GM21381 (cell line): Measurements from ENCODE around the gene NOD2.

Experiments
- ATAC-seq: cut with Tn5 transposase; IDR thresholded peaks from one replicate; pipeline ENCODE4 v1.9.1; 2021; ENCODE audit warnings: mild to moderate bottlenecking, moderate library complexity; ENCODE audit not compliant: unreplicated experiment

Gene NOD2

DNA sequence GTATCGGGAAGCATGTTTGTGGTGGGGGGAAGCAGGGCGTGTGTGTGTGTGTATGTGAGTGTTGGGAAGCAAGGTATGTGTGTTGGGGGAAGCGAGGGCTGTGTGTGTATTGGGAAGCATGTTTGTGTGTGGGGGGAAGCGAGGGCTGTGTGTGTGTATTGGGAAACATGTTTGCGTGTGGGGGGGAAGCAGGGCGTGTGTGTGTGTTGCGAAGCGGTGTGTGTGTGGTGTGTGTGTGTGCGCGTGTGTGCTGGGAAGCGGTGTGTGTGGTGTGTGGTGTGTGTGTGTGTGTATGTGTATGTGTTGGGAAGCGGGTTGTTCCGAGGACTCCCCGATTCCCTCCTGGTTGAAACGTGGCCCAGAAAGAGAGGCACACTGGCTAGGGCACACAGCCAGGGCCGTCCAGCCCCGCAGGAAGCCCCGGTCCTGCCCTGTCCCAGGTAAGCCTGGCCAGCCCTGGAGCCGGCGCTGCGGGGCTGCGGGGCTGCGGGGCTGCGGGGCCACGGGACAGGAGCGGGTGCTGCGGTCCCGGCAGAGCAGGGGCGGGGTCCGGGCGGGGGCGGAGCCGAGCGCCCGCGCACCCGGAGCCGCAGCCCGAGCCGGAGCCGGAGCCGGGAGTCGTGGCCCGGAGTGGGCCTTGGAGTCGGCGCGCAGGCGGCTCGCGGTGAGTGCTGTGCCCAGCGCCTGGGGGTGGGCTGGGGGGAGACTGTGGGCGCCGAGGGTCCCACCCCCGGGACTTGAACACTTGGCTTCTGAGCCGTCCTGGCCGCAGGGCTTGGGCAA is at the start of gene NOD2:
Gene NOD2, plus strand, starts transcription at position 608 of the 783 bp plus-strand sequence. CDS start 5,890 bp downstream, outside the sequence.
- no peak for ATAC-seq

DNA sequence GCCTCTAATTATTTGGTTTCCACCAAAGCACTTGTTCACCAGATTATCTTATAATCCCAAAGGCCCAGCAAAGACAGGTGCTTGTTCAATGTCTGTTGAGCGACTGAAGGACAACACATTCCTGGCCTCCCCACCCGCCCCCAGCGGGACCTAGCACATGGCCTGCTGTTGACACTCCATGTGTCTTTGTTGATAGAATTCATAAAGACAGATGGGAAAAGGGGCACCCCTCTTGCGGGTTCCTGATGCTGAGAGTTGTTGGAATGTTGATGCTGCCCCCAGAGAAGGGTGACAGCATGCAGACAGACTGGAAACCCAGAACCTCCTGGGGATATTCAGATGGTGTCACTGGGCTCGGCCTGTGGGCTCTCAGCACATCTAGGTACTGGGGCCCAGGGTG is 49.2 kb upstream of the NOD2 start:
- ATAC-seq = no peak

DNA sequence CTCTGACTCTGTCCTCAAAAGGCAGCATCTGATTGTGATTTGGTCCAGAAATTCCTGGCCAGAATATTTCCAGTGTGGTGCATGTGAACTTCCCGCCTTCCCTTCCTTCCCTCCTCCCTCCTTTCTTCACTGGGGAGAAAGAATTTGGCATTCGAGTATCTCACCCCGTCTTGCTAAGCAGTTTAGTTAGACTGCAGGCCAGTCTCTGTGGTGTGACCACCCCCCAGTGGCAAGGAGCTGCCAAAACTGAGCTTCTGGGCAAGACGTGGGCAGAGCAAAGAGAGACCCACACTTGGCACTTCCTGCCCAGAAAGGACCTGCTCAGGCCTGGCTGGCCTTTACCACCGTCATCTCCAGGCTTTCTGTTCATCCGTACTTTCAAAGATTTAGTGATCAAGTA is 48.7 kb upstream of the NOD2 start:
- ATAC-seq = no peak

DNA sequence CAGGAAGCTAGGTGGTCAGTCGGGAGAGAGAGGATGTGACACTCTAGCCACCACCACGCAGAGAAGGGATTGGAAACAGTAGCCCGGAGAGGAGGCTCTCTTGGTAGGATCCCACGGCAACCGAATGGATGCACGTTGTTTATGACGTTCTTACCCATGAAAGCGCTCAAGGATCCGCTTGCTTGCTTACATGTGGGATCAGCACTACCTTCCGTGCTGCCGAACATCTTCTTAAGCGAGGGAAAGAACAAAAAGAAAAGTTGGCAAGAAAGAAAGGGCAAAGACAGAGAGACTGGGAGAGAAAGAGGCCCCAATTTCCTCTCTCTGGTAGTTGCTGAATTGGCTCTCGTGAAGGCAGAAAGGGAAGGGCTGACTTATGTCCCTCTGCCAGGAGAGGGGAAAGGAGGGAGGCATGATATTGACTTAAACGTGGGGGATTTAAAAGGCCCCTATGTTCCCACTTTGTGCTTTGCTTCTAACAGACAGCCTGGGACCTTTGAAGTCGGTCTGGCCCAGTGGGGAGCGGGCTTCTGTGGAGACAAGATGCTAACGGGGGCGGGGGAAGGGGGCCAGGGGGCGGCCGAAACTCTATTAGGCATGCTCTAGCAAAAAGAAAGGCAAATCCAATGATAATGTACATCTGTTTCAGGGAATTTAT is 47.7 kb upstream of the NOD2 start:
- no peak for ATAC-seq

DNA sequence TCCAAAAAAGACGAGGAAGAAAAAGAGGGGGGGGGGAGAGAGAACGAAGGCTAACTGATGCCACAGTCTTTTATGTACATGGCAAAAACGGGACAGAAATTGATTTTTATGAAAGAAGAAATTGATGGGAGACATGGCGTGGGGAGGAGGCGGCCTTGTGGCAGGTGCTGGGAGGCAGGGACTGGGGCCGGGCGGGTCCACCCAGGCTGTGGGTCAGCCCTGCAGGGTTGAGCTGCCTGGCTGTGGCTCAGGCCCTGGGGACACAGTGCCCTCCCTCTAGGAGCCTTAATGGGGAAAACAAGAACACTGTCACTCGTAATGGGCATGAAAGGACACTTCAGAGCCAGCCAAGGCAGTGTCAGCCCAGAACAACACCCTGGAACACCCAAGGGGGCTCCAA is 47.1 kb upstream of the NOD2 start:
- no peak for ATAC-seq

DNA sequence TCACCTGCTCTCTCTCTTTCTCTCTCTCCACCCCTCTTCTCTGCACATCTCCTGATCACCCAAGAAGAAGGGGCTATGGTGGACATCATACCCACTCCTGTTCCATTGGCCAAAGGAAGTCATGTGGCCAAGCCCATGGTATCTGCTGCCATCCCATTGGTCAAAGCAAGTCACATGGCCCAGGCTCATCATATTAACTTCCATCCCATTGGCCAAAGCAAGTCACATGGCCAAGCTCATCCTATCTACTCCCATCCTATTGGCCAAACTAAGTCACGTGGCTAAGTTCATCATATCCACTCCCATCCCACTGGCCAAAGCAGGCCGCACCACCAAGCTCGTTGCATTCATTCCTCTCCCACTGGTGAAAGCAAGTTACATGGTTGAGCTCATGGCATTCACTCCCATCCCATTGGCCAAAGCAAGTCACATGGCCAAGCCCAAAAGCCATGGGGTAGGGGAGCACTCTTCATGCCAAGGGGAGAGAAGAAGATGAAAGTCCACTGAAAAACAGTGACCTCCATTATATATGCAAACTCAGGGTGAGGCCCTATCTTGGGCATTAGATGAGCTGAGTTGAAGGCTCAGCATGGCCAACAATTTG is 41.5 kb upstream of the NOD2 start:
- no peak for ATAC-seq

DNA sequence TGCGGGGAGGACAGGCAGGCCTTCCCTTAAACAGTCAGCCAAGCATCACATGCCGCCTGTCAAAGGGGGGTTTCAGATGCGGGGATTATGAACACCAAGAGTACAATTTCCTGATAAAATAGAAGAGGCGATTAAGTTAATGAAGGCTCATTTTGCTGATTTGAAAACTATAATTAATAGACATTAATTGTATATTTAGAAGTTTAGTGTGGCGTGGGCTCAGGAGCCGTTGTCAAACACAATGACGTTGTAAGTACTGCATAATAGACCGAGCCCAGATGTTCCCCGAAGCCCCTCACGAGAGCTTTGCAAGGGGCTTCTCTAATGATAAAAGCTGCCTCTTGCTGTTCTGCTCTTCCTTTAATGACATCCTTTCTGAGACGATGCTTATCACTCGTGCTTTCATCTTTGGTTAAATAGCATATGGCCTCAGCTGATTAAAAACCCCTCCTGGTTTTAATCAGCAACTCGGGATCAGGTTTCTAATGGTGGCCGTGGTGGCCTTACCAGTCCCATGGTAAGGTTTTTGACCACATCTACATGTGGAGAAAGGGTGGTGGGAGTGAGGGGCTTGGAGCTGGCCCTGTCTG is 40.5 kb upstream of the NOD2 start:
- ATAC-seq = no peak

DNA sequence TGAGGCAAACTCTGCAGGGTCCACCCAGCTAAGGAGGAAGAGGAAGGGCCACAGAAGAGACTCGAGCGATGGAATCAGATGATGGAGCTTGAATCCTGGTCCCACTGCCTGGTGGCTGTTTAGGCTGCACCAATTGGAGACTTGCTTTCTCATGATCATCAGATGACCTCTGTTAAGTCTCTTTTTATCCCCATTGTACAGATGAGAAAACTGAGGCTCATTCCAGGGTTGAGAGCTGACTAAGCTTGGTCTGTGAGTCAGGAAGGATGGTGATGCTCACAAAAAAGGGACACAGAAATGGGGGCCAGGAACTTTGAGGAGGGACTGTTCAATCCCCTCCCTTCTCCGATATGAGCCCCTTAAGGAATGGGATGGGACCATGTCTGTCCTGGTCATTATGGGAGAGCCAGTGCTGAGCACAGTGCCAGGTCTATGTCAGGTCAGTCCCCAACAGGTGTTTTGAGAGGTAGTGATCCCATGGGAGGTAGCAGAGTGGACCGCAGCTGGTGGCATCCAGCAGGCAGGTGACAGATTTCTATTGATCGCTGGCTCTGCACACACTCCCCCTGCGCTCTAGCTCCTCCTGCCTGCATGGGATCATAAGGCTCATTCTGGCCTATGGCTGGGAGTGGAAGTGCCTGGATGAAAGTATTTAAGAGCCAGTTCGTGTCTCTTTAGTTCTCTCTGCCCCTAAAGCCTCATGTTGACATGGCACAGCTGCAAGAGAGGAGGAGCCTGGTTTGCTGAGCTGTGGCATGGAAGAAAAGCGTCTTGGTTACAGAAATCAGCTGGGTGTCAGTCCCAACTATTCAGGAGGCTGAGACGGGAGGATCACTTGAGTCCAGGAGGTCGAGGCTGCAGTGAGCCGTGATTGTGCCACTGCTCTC is 39.5 kb upstream of the NOD2 start:
- no peak for ATAC-seq

DNA sequence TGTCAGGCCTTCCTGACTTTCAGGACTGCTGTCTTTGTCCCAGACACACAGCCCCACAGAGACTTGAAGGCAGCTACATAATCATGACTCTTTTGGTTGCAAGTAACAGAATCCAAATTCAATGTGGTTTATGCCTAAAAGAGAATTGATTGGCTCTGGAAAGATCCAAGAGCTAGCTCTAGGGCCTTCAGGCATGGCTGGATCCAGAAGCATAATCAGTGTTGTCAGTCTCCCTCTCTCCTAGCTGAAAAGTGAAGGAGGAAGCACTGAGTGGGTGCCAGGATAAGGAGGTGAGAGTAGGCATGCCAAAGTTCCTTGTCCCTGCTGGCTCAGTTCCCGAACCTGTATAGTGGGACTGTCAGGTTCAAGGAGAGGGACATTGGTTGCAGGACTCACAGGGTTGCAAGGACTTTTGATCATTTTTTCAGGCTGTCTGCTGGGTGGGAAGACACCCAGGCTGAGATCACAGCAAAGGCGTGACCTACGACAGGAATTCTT is 37.8 kb upstream of the NOD2 start:
- no peak for ATAC-seq

DNA sequence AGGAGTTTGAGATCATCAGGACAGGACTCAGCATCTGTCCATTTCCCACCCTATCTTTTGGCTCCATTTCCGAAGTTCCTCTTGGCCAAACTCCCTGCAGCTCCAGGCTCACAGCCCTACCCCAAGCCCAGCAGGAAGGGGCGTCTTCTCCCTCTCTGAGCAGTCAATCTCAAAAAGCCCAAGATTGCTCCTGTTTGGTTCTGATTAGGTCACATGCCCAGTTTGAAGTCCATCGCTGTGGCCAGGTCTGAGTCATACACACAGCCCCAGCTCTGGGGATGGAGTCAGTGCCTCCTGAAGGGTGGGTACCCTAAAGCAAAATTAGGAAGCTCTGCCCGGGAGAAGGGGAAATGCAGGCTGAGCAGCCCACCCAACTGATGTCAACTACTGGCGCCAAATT is 36.2 kb upstream of the NOD2 start:
- ATAC-seq = no peak

DNA sequence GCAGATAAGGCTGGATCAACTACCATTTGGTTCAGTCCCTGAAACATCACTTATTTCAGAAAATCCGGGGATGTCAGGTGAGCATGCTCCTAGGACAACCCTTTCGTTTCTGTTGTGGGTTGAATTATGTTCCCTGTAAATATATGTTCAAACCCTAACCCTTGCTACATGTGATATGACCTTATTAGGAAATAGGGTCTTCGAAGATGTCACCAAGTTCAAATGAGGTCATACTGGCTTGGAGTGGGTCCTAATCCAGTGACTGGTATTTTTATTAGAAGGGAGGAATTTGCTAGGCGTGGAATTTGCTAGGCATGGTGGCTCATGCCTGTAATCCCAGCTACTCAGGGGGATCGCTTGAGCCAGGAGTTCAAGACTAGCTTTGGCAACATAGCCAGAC is 33.6 kb upstream of the NOD2 start:
- no peak for ATAC-seq

DNA sequence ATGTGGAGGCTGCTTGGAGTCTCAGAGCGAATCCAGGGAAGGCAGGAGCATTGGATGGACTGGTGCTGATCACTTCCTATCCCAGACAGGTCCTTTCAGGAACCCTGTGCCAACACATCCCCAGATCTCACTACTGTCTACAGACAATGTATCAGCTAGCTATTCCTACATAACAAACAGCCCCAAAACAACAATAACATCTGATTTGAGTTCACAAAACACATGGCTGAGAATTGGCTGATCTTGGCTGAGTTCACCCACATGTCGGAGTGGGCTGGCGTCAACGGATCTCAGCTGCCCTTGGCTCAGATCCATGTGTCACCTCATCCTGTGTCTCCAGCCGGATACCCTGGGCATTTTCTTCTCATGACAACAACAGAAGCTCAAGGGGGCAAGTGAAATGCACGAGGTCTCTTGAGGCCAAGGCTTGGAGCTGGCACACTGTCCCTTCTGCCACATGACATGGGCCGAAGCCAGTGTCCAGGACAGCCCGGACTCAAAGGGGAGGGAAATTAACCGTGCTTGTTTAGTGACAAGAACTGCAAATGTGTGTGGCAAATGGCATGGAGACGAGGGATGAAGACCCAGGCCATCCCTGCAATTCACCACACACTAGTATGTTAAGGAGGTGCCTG is 31.0 kb upstream of the NOD2 start:
- no peak for ATAC-seq

DNA sequence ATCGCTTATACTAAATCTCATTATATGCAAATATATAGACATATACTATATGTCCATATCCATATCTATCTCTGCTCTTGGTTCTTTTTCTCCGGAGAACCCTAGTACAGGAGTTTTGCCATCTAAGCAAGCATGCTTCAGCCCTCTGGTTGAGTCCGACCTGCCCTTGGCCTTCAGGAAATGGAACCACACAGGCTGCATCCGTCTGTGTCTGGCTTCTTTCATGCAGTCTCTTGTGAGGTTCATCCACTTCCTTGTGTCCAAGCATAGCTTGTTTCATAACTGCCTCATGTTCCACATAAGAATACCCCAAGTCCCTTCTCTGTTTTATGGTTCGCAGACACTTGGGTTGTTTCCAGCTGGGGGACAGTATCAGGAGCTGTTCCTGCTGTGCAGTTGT is 29.1 kb upstream of the NOD2 start:
- ATAC-seq = no peak

DNA sequence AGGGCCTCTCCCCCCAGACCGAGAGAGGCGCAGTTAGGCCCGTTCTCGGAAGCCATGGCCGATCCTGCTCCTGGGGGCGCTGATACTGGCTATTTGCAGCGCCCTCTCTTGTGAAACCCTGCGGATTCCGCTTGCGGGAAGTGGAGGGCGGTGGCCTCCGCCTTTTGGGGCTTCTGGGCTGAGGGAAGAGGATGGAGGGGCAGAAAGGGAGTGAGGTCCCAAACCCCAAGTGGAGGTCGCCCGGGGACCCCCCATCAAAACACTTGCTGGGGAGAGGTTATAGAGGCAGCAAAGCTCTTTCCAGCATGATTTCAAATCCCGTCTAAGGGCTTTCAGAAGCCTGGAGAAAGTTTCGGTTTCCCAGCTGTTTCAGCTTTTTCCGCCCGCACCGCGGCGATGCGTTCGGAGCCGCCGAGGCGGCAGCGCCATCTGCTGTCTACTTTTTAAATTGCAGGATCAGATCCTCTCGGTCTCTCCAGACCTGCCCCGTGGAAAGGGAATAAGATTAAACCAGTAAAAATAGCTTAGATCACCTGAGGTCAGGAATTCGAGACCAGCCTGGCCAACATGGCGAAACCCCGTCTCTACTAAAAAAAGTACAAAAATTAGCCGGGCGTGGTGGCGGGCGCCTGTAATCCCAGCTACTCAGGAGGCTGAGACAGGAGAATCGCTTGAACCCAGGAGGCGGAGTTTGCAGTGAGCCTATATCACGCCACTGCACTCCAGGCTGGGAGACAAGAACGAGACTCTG is 28.1 kb upstream of the NOD2 start:
- ATAC-seq = no peak

DNA sequence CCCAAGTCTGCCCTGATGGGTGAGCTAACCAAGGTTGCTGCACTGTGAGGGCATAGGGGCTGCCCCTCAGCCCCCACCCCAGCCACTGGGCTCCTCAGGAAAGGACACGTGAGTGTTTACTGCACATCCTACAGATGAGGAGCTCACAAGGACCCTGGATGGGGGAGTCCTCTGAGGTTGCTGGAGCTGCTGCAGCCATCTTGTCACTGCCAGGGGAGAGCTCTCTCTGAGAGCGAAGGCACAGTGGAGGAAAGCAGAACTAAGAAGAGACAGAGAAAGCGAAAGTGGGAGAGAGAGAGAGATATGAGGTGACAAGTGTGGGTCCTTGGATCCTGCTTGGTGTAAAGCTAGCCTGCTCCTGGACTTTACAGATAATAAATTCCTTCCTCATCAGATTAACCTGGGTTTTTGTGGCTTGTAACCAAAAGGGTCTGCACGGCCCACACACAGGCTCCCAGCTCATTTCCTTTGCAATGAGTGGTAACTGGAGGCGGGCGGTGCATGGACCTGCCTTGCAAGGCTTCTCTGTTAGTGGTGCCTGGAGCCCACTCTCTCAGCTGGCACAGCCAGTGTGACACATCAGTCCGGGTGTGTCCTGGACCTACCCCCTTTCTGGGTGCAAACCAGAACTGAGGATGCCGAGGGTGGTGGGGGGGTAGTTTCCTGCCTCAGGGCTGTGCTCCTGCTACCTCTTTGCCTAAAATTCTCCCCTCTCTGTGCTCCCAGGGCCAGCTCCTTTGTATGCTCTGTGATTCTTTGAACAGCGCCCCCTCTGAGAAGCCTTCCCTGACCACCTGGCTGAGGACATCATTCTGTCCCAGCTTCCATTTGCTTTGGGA is 26.5 kb upstream of the NOD2 start:
- peak; percentile 92 for ATAC-seq

DNA sequence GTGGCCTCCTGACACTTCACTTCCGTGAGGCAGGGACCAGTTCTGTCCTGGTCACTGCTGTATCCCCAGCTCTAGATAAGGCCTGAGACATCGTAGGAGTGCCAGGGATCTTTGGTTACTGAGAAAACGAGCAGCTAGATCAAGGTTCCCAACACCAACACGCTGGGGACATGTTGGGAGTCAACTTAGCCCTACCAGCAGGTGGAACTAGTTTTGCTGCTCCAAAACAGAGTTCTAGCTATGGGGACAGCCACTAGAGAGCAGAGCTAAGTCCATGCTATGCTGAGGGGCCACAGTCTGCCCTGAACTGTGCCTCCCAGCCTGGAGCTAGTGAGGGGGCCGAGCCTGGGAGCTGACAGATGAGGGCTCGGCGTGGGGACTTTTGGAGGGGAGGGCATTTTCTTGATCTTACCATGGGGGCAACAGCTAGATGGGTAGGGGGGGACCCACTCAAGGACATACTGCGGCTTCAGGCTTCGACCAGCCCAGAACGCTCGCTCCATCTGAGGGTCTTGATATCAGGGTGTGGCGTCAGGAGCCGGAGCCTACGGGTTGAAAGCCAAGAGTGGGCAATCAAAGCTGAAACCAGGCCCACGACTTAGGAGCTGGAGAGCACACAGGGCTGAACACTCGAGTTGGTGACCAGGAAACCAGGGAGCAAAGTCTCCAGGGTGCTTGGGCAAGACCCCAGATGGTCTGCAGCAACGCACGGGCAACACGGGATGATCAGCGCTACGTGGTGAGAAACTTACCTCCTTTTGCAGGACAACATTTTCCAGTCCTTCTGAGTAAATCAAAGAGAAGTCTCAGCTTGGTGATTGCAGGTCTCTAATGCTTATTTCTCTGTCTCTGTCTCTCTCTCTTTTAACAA is 25.7 kb upstream of the NOD2 start:
- no peak for ATAC-seq

DNA sequence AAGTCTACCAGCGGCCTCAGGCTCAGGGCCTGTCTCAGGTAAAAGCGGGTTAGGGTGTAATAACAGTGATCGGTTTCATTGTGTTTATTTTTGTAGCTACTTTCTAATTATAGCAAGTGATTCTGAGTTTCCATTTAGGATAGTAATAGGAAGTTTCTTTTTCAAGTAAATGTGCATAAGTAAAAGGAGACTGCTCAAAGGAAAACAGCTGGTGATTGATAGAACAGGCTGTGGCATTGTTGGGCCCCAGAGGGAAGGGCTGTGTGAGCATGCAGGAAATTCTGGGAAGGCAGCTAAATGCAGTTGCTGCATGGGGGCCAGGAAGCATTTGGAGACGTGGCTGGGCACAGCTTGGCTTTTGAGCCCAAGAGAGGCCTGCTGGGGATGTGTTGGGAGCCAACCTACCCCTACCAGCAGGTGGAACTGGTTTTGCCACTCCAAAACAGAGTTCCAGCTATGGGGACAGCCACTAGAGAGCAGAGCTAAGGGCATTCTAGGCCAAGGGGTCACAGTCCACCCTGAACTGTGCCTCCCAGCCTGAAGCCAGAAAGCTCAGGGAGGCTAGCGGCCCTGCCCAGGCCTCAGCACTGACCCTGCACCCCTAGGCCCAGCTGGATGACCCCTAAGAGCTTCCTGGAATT is 24.9 kb upstream of the NOD2 start:
- ATAC-seq = no peak
